NT2/D1 (cell line): ENCODE data around the gene MAN2A1.

Experiments
- YY1 ChIP-seq: IDR thresholded peaks from 2 replicates; pipeline ENCODE4 v1.6.1; 2011; ENCODE audit not compliant: insufficient read length, insufficient read depth
- ZNF274 ChIP-seq: IDR thresholded peaks from 2 replicates; pipeline ENCODE4 v1.6.1; 2011; ENCODE audit warnings: mild to moderate bottlenecking, low read depth, low read length

DNA sequence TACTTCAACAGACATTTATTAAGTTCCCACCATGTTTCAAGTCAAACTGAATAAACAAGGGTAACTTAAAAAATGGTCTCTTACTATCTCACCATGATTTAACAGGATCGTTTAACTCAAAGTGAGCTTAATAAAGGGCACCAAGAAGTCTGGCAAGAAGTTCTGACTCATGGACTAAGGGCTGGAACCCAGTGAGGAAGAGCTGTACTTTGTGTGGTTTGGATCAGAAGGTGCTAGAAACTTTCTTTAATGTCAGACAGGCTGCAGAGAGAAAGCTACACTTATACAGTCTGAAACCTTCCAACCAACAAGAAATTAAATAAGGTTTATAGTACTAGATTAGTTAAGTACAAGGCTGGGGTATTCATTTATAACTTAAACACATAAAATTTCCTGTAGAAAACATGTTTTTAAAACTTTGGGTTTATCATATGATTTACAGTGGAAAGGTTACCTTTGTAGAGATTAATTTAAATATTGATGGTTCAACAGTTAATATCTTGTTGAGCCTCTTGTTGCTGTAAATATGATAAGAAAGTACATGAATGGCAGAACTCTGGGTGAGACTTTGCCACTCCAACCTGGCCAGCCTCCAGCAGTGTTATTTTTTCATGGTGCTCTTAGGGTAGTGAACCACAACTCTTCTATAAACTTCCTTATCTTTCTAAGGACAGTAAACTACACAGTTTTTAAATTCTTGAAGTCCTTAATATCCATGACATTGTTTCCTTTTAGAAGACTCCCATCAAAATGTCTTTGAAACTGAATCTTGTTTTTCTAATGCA lies 162.8 kb downstream of the MAN2A1 start:
- TF ChIP-seq YY1 (no peak), ZNF274 (no peak)
